Measurements from ENCODE around the gene MFGE8. TPM values are rescaled to one million over a fixed set of nuclear protein-coding genes. Genes with fewer than 3 reads are reported as not detected.

The MFGE8 gene
- total RNA-seq, 1 donor from 2014 or later = 322 TPM

DNA sequence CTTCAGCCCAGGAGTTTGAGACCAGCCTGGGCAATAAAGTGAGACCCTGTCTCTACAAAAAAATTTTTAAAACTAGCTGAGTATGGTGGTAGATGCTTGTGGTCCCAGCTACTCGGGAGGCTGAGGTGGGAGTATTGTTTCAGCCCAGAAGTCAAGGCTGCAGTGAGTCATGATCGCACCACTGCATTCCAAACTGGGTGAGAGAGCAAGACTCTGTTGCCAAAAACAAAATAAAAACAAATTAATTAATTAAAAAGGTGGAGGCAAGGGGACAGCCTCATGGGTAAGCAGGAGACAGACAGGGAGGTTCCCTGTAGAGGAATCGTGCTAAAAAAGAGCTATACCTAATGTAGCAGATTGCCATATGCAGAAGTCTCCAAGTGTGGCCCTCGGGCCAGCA is 30.4 kb downstream of the MFGE8 start:
- ATAC-seq (no peak), DNase-seq (no peak)
- intact Hi-C loops (cut with micrococcal nuclease) = no loop called here

DNA sequence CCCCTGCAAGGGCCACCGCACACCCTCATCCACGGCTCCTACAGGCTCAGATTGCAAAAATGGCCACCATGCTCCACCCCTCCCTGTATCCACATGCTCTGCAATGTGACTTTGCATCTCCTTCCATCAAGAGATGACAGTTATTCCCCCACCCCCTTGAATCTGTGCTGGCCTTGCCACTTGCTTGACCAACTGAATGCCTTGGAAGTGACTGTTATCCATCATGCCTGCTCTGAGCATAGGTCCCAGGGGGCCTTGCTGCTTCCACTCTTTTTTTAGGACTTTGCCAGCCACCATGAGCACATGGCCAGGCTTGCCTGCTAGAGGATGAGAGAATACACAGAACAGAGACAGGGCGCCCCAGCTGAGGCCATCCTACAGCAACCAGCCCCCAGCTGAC is 31.4 kb downstream of the MFGE8 start:
- ATAC-seq (no peak), DNase-seq (no peak)
- intact Hi-C loops (cut with micrococcal nuclease) = no loop called here

GRCh38 chr15:88880944-88881740 is 32.0 kb downstream of the MFGE8 start:
- no peak for ATAC-seq
- intact Hi-C loops (cut with micrococcal nuclease) = no loop called here
- DNase-seq = no peak

- DNase-seq (peak; percentile 61), ATAC-seq (peak; percentile 71)
- intact Hi-C loops (cut with micrococcal nuclease) = no loop called here
Measured at GRCh38 chr15:88878720-88879184, 34.4 kb downstream of the MFGE8 start.

GRCh38 chr15:88877906-88878305 is 35.3 kb downstream of the MFGE8 start:
- ATAC-seq (no peak), DNase-seq (no peak)
- intact Hi-C loops (cut with micrococcal nuclease) = no loop called here

- no peak for ATAC-seq
- no peak for DNase-seq
- intact Hi-C loops (cut with micrococcal nuclease) = no loop called here
Measured at GRCh38 chr15:88877415-88877814, 35.8 kb downstream of the MFGE8 start.

GRCh38 chr15:88876573-88876972 is 36.6 kb downstream of the MFGE8 start:
- ATAC-seq (no peak), DNase-seq (no peak)
- intact Hi-C loops (cut with micrococcal nuclease) = no loop called here

GRCh38 chr15:88874684-88875083 is 38.5 kb downstream of the MFGE8 start:
- DNase-seq = no peak
- ATAC-seq = peak; percentile 12

GRCh38 chr15:88874275-88874674 is 38.9 kb downstream of the MFGE8 start:
- intact Hi-C loops (cut with micrococcal nuclease) = no loop called here
- no peak for ATAC-seq

More at GRCh38 chr15:88874684-88875083, 38.5 kb downstream of the MFGE8 start:
- intact Hi-C loops (cut with micrococcal nuclease) = no loop called here

DNA sequence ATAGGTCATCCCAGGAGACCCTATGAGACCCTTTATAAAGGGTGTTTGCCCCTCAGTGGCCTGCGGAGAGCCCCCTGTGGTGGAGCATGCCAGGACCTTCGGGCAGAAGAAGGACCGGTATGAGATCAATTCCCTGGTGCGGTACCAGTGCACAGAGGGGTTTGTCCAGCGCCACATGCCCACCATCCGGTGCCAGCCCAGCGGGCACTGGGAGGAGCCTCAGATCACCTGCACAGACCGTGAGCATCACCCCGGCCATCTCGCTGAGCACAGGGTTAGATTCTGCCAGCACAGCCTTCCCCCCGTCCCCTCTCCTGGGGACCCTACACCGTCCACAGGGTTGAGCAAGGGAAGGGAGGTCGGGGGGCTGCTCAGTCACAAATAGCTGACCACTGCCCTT is 39.4 kb downstream of the MFGE8 start:
- intact Hi-C loops (cut with micrococcal nuclease) = no loop called here
- ATAC-seq = no peak
- no peak for DNase-seq

More at GRCh38 chr15:88874275-88874674, 38.9 kb downstream of the MFGE8 start:
- DNase-seq = no peak

DNA sequence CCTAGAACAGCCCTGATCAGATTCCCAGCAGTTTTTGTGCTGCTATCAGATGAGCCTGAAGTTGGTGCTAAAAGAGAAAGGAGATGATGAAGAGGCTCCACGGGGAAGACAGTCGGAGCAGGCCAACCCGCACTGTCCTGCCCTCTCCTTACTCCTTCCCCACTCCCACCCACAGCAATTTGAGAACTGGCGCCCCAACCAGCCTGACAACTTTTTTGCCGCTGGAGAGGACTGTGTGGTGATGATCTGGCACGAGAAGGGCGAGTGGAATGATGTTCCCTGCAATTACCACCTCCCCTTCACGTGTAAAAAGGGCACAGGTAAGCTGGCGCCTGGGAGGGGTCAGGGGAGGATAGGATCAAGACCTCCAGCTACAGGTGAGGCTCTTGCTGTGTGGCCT is 40.5 kb downstream of the MFGE8 start:
- ATAC-seq (no peak), DNase-seq (no peak)
- intact Hi-C loops (cut with micrococcal nuclease) = no loop called here

DNA sequence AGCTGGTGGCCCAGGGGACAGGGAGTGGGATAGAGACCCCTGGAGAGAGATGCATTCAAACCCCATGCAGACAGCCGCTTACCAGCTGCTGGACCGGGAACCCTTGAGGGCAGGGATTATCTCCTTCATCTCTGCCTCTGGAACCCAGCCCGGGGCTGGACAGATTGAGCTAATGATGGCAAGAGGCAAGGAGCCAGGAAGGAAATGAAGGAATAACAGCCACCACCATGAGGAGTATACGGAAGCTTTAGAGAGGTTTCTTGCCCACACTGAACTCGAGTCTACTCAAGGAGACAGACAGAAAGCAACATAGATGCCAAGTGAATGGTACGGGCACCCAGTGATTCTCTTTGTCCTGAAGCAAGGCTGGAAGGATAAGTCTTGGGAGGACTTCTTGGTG is 41.1 kb downstream of the MFGE8 start:
- intact Hi-C loops (cut with micrococcal nuclease) = no loop called here
- ATAC-seq = no peak
- no peak for DNase-seq

DNA sequence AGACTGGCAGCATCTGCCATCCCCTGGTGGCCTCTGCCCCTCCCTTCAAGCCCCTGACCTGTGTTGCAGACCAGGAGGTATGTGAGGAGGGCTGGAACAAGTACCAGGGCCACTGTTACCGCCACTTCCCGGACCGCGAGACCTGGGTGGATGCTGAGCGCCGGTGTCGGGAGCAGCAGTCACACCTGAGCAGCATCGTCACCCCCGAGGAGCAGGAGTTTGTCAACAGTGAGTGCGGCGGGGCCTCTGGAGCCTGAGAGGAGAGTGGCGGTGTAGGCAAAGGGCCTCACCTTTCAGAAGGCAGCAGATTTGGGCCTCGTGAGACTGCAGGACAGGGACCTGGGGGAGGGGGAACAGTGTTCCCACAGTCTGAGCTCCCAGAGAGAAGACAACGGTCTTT is 41.9 kb downstream of the MFGE8 start:
- intact Hi-C loops (cut with micrococcal nuclease) = no loop called here
- ATAC-seq (no peak), DNase-seq (no peak)

DNA sequence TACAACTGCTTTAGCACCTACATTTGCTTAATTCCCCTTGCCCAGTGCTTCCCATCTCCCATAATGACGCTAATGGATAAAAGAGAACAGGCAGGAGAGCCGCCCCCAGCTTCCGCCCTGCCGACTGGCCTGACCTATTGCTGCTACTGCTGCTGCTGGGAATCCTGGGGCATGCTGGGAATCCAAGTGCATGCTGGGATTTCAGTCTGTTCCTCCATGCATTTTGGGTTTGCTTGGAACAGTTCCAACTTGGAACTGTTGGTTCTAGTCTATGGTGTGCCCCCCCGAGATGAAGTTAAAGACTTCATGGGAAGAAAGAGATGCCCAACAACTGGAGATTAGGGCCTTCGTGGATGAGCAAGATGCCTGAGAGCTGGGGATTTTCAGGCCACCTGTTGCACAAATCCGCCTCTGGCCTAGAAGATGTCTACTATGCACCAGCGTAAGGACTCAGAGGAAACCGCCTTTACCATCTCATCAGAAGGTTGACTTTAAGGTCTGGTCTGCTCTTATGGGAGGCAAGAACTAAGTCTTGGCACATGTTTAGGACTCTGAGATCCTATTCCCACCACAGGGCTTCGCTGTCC is 46.8 kb downstream of the MFGE8 start:
- no peak for DNase-seq
- no peak for ATAC-seq
- intact Hi-C loops (cut with micrococcal nuclease) = no loop called here

GRCh38 chr15:88865498-88866099 is 47.6 kb downstream of the MFGE8 start:
- ATAC-seq (no peak), DNase-seq (no peak)
- intact Hi-C loops (cut with micrococcal nuclease) = no loop called here

DNA sequence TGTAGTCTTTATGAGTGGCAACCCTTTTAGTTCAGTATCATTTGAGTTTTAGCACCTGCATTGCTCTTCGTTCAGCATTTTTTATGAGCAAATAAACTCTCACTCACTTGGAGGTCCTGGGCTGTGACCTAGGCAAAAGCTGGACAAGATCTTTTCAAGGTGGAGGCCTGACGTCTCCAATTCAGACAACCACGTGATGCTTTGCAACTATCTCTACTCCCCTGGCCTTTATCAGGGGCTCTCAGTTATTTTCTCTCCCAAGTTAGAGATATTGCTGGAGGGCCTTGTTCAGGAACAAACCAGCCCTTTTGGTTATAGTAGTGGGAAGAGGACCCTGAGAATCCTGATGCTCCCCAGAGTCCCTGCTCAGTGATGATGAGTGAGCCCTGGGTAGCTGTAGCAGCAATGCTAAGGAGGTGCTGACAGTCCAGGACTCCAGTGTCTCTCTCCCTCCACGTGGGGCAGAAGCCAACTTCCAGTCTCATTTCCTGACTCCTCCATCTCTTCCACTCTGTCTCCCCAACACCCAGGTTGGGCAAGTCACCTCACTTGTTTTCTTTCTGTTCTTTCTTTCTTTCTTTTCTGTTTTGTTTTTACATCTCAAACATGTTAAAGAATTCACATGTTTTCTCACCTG is 48.2 kb downstream of the MFGE8 start:
- intact Hi-C loops (cut with micrococcal nuclease) = no loop called here
- DNase-seq (no peak), ATAC-seq (no peak)

GRCh38 chr15:88863412-88863811 is 49.8 kb downstream of the MFGE8 start:
- no peak for DNase-seq
- ATAC-seq = no peak
- intact Hi-C loops (cut with micrococcal nuclease) = no loop called here

- ATAC-seq = no peak
- intact Hi-C loops (cut with micrococcal nuclease) = no loop called here
- DNase-seq = no peak
Measured at GRCh38 chr15:88860212-88860611, 53.0 kb downstream of the MFGE8 start.

DNA sequence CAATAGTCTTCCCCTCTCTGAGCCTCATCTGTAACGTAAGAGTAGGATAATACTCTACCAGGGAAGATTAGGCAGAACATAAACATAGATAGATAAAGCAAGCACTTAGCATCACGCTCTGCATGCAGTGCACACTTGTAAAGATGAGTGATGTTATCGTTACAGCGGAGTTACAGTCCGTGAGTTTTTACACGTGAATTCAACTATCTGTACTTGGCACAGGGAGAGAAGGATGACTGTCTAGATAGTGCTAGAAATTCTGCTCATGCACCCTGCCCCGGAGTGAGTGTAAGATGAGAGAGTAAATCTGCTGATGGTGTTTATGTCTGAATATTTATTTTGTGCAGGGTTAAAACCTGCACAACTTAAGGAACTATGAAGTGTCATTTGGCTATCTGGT is 53.6 kb downstream of the MFGE8 start:
- intact Hi-C loops (cut with micrococcal nuclease) = no loop called here
- ATAC-seq = no peak

DNA sequence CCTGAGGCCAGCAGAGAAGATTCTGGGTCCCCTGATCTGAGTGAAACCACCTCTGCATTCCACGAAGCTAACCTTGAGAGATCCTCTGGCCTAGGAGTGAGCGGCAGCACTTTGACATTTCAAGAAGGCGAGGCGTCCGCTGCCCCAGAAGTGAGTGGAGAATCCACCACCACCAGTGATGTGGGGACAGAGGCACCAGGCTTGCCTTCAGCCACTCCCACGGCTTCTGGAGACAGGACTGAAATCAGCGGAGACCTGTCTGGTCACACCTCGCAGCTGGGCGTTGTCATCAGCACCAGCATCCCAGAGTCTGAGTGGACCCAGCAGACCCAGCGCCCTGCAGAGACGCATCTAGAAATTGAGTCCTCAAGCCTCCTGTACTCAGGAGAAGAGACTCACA is 54.2 kb downstream of the MFGE8 start:
- ATAC-seq (no peak), DNase-seq (no peak)
- intact Hi-C loops (cut with micrococcal nuclease) = no loop called here

More for the DNA sequence above, 53.6 kb downstream of the MFGE8 start:
- DNase-seq = no peak
